Heart left ventricle (tissue), 16 donors: Measurements from ENCODE around the gene WDR18. TPM values are rescaled to one million over a fixed set of nuclear protein-coding genes. Genes with fewer than 3 reads are reported as not detected.

Source experiments
- ATAC-seq, 4 donors: fragments of 200-7000 bp; cut with Tn5 transposase; one replicate each; pipeline ENCODE4 v1.9.1; 2020 to 2022; ENCODE audit warnings: moderate library complexity in 4 of 4, mild to moderate bottlenecking in 3 of 4, moderate number of reproducible peaks in 1 of 4
- DNase-seq, 5 donors: peaks; one replicate each; pipeline ENCODE4 v3.0.0-alpha.2; 2020
- H3K27ac ChIP-seq, 12 donors: fragments of 200-600 bp; sonication (generic) in 4 of 12; one replicate each; pipeline versions ENCODE4 v1.5.0 to v1.8.0; 2016 to 2022; ENCODE audit warnings: mild to moderate bottlenecking in 2 of 12
- H3K27me3 ChIP-seq, 9 donors: fragments of 200-600 bp; sonication (generic) in 2 of 9; one replicate each; pipeline versions ENCODE4 v1.5.1 to v1.8.0; 2016 to 2022; ENCODE audit warnings: mild to moderate bottlenecking in 3 of 9
- H3K36me3 ChIP-seq, 9 donors: fragments of 200-600 bp; sonication (generic) in 2 of 9; one replicate each; pipeline versions ENCODE4 v1.5.0 to v1.8.0; 2018 to 2022; ENCODE audit warnings: mild to moderate bottlenecking in 2 of 9
- H3K4me1 ChIP-seq, 12 donors: fragments of 200-600 bp; sonication (generic) in 4 of 12; one replicate each; pipeline versions ENCODE4 v1.5.0 to v1.8.0; 2016 to 2022; ENCODE audit warnings: mild to moderate bottlenecking in 3 of 12
- H3K4me3 ChIP-seq, 12 donors: fragments of 200-600 bp; sonication (generic) in 4 of 12; one replicate each; pipeline versions ENCODE4 v1.5.0 to v1.8.0; 2017 to 2022; ENCODE audit warnings: mild to moderate bottlenecking in 9 of 12, moderate library complexity in 4 of 12
- H3K9me3 ChIP-seq, 12 donors: fragments of 200-600 bp; sonication (generic) in 4 of 12; one replicate each; pipeline versions ENCODE4 v1.5.0 to v1.8.0; 2016 to 2022; ENCODE audit warnings: mild to moderate bottlenecking in 1 of 12
- POLR2A ChIP-seq, 2 donors: fragments of 450-650 bp; IDR thresholded peaks; one replicate each; pipeline ENCODE4 v1.6.1; 2017; ENCODE audit warnings: antibody characterized with exemption in 2 of 2, mild to moderate bottlenecking in 2 of 2, moderate library complexity in 2 of 2
- WGBS, 4 donors: extraction: QIAGEN DNeasy Blood & Tissue Kit in 2 of 4; methylation state at CpG; one replicate each; pipeline versions ENCODE4 v1.1.5 to v1.1.7; 2013 to 2018; 5-methylcytosine and 5-hydroxymethylcytosine counted together
- intact Hi-C, 10 donors: fragments of 100-400 bp; cut with DNase I; formaldehyde crosslinking; loops; one replicate each; pipeline versions ENCODE4 v1.11.1 to v1.14.2; 2022
- polyA plus RNA-seq, 2 donors: library from polyadenylated mRNA; stranded (reverse); fragments of 200-250 nt; gene quantifications; one replicate each; pipeline ENCODE4 v1.2.3, GENCODE V29; 2013
- total RNA-seq, 9 donors: library from RNA; depleted of rRNA in 2 of 9; stranded (reverse); fragments of >200 nt in 2 of 9; fragmentation: NEBNext Ultra II Directional in 3 of 9; extraction: Animal tissue kit (Norgen Biotek cat#: 25700) in 3 of 9; gene quantifications; one replicate each; pipeline versions ENCODE4 v1.1.0 to v1.2.4, GENCODE V29; 2016 to 2023
- TF ChIP-seq, protein P1 (sequence below), 12 donors: fragments of 200-600 bp; sonication (generic) in 4 of 12; IDR thresholded peaks; one replicate each; pipeline versions ENCODE4 v1.5.0 to v1.8.0; 2018 to 2022; ENCODE audit warnings: antibody characterized with exemption in 12 of 12, mild to moderate bottlenecking in 5 of 12
- donor health status: ischemic (EF 13 %, LVEDD 7.1; RV severe dilation, severe dysfunction).
- donor health status: healthy with polysubstance abuse.
- donor health status: DM: no; HTN: yes; CAD: no.
- donor health status: DM: no; HTN: no; CAD: no.
- donor health status: ischemic (EF 25% LVEDD 6.9; RV normal size, moderate dysfunction).
- donor health status: ischemic (EF 25% LVEDD 5.7; RV mildly dilated, moderate dysfunction).
- donor health status: healthy.
- donor health status: DM: yes; HTN: yes; CAD: no.
- donor health status: ischemic (EF 35%, LVEDD 5.7; RV mildly dilated, moderate dysfunction).
- donor health status: nonischemic (EF 11% LVEDD 7.7; RV severe dilation, severe dysfunction).
- donor health status: DM: yes; HTN: yes; CAD: no.
- donor health status: PGD.
- donor health status: ischemic (EF 29% LVEDD 5.4; RV normal size, mild dysfunction).
- donor health status: nonischemic (EF 23%, LVEDD 6.1; RV moderate dilation, normal function).

WDR18 gene
- total and polyA plus RNA-seq, 11 donors = 15.6 to 36.3 (median 19.4) TPM

DNA sequence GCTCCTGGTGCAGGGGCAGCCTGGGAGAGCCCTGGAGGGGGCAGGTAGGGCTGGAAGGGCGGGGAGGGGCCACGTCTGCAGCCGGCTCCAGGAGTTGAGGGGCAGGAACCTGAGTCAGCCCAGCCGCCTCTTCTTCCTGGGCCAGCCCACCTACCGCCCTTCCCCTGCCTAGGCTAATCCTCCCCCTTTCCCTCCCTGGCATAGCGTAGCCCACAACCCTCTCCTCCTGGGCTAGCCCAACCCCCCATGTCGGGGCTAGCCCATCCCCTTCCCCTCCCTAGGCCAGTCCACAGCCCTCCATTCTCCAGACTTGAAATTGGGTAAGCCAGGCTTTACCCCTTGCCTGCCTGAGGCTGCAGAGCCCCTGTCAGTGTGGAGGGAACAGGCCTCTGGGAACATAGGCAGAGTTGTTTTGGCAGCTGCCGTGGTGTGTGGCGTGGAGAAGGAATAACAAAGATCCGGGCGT lies 20.6 kb upstream of the WDR18 start:
- Histone ChIP-seq H3K9me3 (no peaks in the 10 kb centered on the region), H3K4me1 (peaks cover 0 to 3% (median 0%) of the 10 kb centered on the region in 12 donors), H3K36me3 (peaks cover 0 to 49% (median 19%) of the 10 kb centered on the region in 9 donors), H3K27ac (no peak overlapping the region), H3K4me3 (no peak overlapping the region), H3K27me3 (no peaks in the 10 kb centered on the region)
- DNase-seq = no peak
- 85 to 94% (median 86%) methylated on average over 10 to 11 of the region's 11 CpGs for WGBS, 4 donors
- intact Hi-C loops = no loop called here
- no peak for TF ChIP-seq POLR2A (IDR thresholded peaks at IDR 0.05)
- no peak for ATAC-seq

DNA sequence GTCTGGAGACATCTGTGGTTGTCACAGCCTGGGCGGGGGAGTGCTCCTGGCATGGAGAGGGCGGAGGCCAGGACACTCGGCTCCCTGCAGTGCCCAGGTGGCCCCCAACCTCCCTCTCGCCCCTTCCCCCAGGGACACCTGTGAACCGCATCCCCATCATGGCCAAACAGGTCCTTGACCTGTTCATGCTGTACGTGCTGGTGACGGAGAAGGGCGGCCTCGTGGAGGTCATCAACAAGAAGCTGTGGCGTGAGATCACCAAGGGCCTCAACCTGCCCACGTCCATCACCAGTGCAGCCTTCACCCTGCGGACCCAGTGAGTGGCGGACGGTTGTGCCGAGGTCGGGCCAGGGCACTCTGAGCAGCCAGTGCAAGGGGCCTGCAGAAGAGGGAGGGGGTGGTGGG lies 20.0 kb upstream of the WDR18 start:
- TF ChIP-seq, protein P1, sequence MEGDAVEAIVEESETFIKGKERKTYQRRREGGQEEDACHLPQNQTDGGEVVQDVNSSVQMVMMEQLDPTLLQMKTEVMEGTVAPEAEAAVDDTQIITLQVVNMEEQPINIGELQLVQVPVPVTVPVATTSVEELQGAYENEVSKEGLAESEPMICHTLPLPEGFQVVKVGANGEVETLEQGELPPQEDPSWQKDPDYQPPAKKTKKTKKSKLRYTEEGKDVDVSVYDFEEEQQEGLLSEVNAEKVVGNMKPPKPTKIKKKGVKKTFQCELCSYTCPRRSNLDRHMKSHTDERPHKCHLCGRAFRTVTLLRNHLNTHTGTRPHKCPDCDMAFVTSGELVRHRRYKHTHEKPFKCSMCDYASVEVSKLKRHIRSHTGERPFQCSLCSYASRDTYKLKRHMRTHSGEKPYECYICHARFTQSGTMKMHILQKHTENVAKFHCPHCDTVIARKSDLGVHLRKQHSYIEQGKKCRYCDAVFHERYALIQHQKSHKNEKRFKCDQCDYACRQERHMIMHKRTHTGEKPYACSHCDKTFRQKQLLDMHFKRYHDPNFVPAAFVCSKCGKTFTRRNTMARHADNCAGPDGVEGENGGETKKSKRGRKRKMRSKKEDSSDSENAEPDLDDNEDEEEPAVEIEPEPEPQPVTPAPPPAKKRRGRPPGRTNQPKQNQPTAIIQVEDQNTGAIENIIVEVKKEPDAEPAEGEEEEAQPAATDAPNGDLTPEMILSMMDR (IDR thresholded peaks at IDR 0.05) = no peak
- no peak for TF ChIP-seq POLR2A (IDR thresholded peaks at IDR 0.05)
- H3K27me3 ChIP-seq = no peaks in the 10 kb centered on the region
- H3K4me3 ChIP-seq = no peak overlapping the region
- H3K27ac ChIP-seq = no peak overlapping the region
- 94 to 96% (median 95%) methylated on average over 16 of the region's 16 CpGs for WGBS, 4 donors
- intact Hi-C loops = no loop called here
- H3K9me3 ChIP-seq = no peaks in the 10 kb centered on the region
- DNase-seq (no peak), ATAC-seq (no peak)
- peaks cover 0 to 3% (median 0%) of the 10 kb centered on the region in 12 donors for H3K4me1 ChIP-seq
- peaks cover 0 to 55% (median 25%) of the 10 kb centered on the region in 9 donors for H3K36me3 ChIP-seq

DNA sequence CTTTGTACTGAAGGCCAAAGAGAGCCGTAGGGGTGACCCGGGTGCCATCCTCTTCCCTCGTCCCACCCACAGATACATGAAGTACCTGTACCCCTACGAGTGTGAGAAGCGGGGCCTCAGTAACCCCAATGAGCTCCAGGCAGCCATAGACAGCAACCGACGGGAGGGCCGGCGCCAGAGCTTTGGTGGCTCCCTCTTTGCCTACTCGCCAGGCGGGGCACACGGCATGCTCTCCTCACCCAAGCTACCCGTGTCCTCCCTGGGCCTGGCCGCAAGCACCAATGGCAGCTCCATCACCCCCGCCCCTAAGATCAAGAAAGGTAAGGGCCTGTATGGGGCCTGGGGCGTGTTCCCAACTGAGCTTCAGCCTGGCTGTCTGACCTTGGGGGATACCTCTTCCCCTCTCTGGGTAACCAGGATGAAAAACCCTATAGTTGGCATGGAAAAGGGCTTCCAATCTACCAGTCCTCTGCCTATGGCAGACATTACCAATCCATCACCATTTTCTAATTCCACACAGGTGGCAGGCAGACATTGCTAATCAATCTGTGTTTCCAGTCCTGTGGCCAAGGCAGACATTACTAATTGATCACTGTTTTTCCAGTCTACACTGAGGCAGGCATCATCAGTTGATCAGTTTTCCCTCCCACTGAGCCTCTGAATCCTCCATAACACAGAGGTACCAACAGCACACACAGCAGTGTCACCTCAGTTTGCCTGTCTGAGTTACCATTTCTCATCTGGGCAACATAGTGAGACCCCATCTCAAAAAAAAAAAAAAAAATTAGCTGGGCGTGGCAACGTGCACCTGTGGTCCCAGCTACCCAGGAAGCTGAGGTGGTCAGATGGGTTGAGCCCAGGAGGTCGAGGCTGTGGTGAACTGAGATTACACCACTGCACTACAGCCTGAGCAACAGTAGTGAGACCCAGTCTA lies 19.1 kb upstream of the WDR18 start:
- H3K4me1 ChIP-seq = peaks cover 0 to 3% (median 0%) of the 10 kb centered on the region in 12 donors
- DNase-seq (no peak), ATAC-seq (no peak)
- TF ChIP-seq, protein P1 (IDR thresholded peaks at IDR 0.05) = no peak
- no peak overlapping the region for H3K4me3 ChIP-seq
- peaks cover 0 to 57% (median 34%) of the 10 kb centered on the region in 9 donors for H3K36me3 ChIP-seq
- H3K27me3 ChIP-seq = no peaks in the 10 kb centered on the region
- intact Hi-C loops = no loop called here
- no peaks in the 10 kb centered on the region for H3K9me3 ChIP-seq
- 96 to 98% (median 98%) methylated on average over 19 of the region's 19 CpGs for WGBS, 4 donors
- H3K27ac ChIP-seq = no peak overlapping the region

DNA sequence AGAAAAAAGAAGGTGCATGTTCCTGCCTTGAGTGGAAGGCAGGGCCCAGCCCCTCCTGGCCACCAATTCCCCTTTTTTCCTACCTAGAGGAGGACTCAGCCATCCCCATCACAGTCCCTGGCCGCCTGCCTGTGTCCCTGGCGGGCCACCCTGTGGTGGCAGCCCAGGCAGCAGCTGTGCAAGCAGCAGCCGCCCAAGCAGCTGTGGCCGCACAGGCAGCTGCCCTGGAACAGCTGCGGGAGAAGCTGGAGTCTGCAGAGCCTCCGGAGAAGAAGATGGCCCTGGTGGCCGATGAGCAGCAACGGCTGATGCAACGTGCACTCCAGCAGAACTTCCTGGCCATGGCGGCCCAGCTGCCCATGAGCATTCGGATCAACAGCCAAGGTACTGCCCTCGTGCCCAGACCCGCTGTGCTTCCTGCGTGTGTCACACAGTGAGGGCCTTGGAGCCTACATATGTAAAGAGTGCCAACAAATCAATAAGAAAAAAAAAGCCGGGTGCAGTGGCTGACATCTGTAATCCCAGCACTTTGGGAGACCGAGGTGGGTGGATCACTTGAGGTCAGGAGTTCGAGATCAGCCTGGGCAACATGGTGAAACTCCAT lies 17.6 kb upstream of the WDR18 start:
- H3K36me3 ChIP-seq = peaks cover 0 to 71% (median 47%) of the 10 kb centered on the region in 9 donors
- H3K9me3 ChIP-seq = peaks cover 0 to 11% (median 7%) of the 10 kb centered on the region in 12 donors
- H3K4me3 ChIP-seq = no peak overlapping the region
- ATAC-seq = no peak
- no peak overlapping the region for H3K27ac ChIP-seq
- TF ChIP-seq POLR2A (IDR thresholded peaks at IDR 0.05) = no peak
- TF ChIP-seq, protein P1 (IDR thresholded peaks at IDR 0.05) = no peak
- intact Hi-C loops = no loop called here
- DNase-seq = no peak
- peaks cover 0 to 3% (median 0%) of the 10 kb centered on the region in 12 donors for H3K4me1 ChIP-seq
- WGBS, 4 donors = 89 to 96% (median 93%) methylated on average over 16 to 17 of the region's 17 CpGs
- no peaks in the 10 kb centered on the region for H3K27me3 ChIP-seq
